Heart left ventricle (tissue), 16 donors: ENCODE results near the gene TRIP12. TPM values are rescaled to one million over a fixed set of nuclear protein-coding genes. Genes with fewer than 3 reads are reported as not detected.

Experiments used
- ATAC-seq, 4 donors: fragments of 200-7000 bp; cut with Tn5 transposase; one replicate each; pipeline ENCODE4 v1.9.1; 2020 to 2022; ENCODE audit warnings: moderate library complexity in 4 of 4, mild to moderate bottlenecking in 3 of 4, moderate number of reproducible peaks in 1 of 4
- DNase-seq, 5 donors: peaks; one replicate each; pipeline ENCODE4 v3.0.0-alpha.2; 2020
- H3K27ac ChIP-seq, 12 donors: fragments of 200-600 bp; sonication (generic) in 4 of 12; one replicate each; pipeline versions ENCODE4 v1.5.0 to v1.8.0; 2016 to 2022; ENCODE audit warnings: mild to moderate bottlenecking in 2 of 12
- H3K27me3 ChIP-seq, 9 donors: fragments of 200-600 bp; sonication (generic) in 2 of 9; one replicate each; pipeline versions ENCODE4 v1.5.1 to v1.8.0; 2016 to 2022; ENCODE audit warnings: mild to moderate bottlenecking in 3 of 9
- H3K36me3 ChIP-seq, 9 donors: fragments of 200-600 bp; sonication (generic) in 2 of 9; one replicate each; pipeline versions ENCODE4 v1.5.0 to v1.8.0; 2018 to 2022; ENCODE audit warnings: mild to moderate bottlenecking in 2 of 9
- H3K4me1 ChIP-seq, 12 donors: fragments of 200-600 bp; sonication (generic) in 4 of 12; one replicate each; pipeline versions ENCODE4 v1.5.0 to v1.8.0; 2016 to 2022; ENCODE audit warnings: mild to moderate bottlenecking in 3 of 12
- H3K4me3 ChIP-seq, 12 donors: fragments of 200-600 bp; sonication (generic) in 4 of 12; one replicate each; pipeline versions ENCODE4 v1.5.0 to v1.8.0; 2017 to 2022; ENCODE audit warnings: mild to moderate bottlenecking in 9 of 12, moderate library complexity in 4 of 12
- H3K9me3 ChIP-seq, 12 donors: fragments of 200-600 bp; sonication (generic) in 4 of 12; one replicate each; pipeline versions ENCODE4 v1.5.0 to v1.8.0; 2016 to 2022; ENCODE audit warnings: mild to moderate bottlenecking in 1 of 12
- CTCF ChIP-seq, 12 donors: fragments of 200-600 bp; sonication (generic) in 4 of 12; IDR thresholded peaks; one replicate each; pipeline versions ENCODE4 v1.5.0 to v1.8.0; 2018 to 2022; ENCODE audit warnings: antibody characterized with exemption in 12 of 12, mild to moderate bottlenecking in 5 of 12
- POLR2A ChIP-seq, 2 donors: fragments of 450-650 bp; IDR thresholded peaks; one replicate each; pipeline ENCODE4 v1.6.1; 2017; ENCODE audit warnings: antibody characterized with exemption in 2 of 2, mild to moderate bottlenecking in 2 of 2, moderate library complexity in 2 of 2
- WGBS, 4 donors: extraction: QIAGEN DNeasy Blood & Tissue Kit in 2 of 4; methylation state at CpG; one replicate each; pipeline versions ENCODE4 v1.1.5 to v1.1.7; 2013 to 2018; 5-methylcytosine and 5-hydroxymethylcytosine counted together
- intact Hi-C, 10 donors: fragments of 100-400 bp; cut with DNase I; formaldehyde crosslinking; loops; one replicate each; pipeline versions ENCODE4 v1.11.1 to v1.14.2; 2022
- polyA plus RNA-seq, 2 donors: library from polyadenylated mRNA; stranded (reverse); fragments of 200-250 nt; gene quantifications; one replicate each; pipeline ENCODE4 v1.2.3, GENCODE V29; 2013
- total RNA-seq, 9 donors: library from RNA; depleted of rRNA in 2 of 9; stranded (reverse); fragments of >200 nt in 2 of 9; fragmentation: NEBNext Ultra II Directional in 3 of 9; extraction: Animal tissue kit (Norgen Biotek cat#: 25700) in 3 of 9; gene quantifications; one replicate each; pipeline versions ENCODE4 v1.1.0 to v1.2.4, GENCODE V29; 2016 to 2023
- donor health status: ischemic (EF 13 %, LVEDD 7.1; RV severe dilation, severe dysfunction).
- donor health status: healthy with polysubstance abuse.
- donor health status: DM: no; HTN: yes; CAD: no.
- donor health status: DM: no; HTN: no; CAD: no.
- donor health status: ischemic (EF 25% LVEDD 6.9; RV normal size, moderate dysfunction).
- donor health status: ischemic (EF 25% LVEDD 5.7; RV mildly dilated, moderate dysfunction).
- donor health status: healthy.
- donor health status: DM: yes; HTN: yes; CAD: no.
- donor health status: ischemic (EF 35%, LVEDD 5.7; RV mildly dilated, moderate dysfunction).
- donor health status: nonischemic (EF 11% LVEDD 7.7; RV severe dilation, severe dysfunction).
- donor health status: DM: yes; HTN: yes; CAD: no.
- donor health status: PGD.
- donor health status: ischemic (EF 29% LVEDD 5.4; RV normal size, mild dysfunction).
- donor health status: nonischemic (EF 23%, LVEDD 6.1; RV moderate dilation, normal function).

TRIP12 gene
- total and polyA plus RNA-seq, 11 donors, result 16.1 to 245 (median 193) TPM

- H3K36me3 ChIP-seq, result peaks cover 0 to 61% (median 51%) of the 10 kb centered on the region in 9 donors
- intact Hi-C loops, result no loop called here
- H3K9me3 ChIP-seq, result no peaks in the 10 kb centered on the region
- 84 to 88% (median 85%) methylated on average over 4 of the region's 4 CpGs for WGBS, 4 donors
- no peaks in the 10 kb centered on the region for H3K27me3 ChIP-seq
- H3K27ac ChIP-seq, result no peak overlapping the region
- no peak for TF ChIP-seq CTCF (IDR thresholded peaks at IDR 0.05)
- no peak for TF ChIP-seq POLR2A (IDR thresholded peaks at IDR 0.05)
- ATAC-seq (no peak), DNase-seq (no peak)
- H3K4me3 ChIP-seq, result no peak overlapping the region
- peaks cover 0 to 26% (median 10%) of the 10 kb centered on the region in 12 donors for H3K4me1 ChIP-seq
Observed at GRCh38 chr2:229874647-229875046, 47.2 kb downstream of the TRIP12 start.

- H3K27ac ChIP-seq, result no peak overlapping the region
- H3K4me1 ChIP-seq, result peaks cover 0 to 41% (median 16%) of the 10 kb centered on the region in 12 donors
- WGBS, 4 donors, result 46 to 63% (median 53%) methylated on average over 1 of the region's 1 CpG
- no peak for DNase-seq
- no peak overlapping the region for H3K4me3 ChIP-seq
- intact Hi-C loops, result no loop called here
- no peaks in the 10 kb centered on the region for H3K27me3 ChIP-seq
- no peaks in the 10 kb centered on the region for H3K9me3 ChIP-seq
- TF ChIP-seq POLR2A (IDR thresholded peaks at IDR 0.05), result no peak
- no peak for TF ChIP-seq CTCF (IDR thresholded peaks at IDR 0.05)
- no peak for ATAC-seq
- peaks cover 0 to 50% (median 40%) of the 10 kb centered on the region in 9 donors for H3K36me3 ChIP-seq
Observed at GRCh38 chr2:229873123-229873581, 48.7 kb downstream of the TRIP12 start.

- Histone ChIP-seq H3K27ac (no peak overlapping the region), H3K4me3 (no peak overlapping the region), H3K36me3 (peaks cover 0 to 36% (median 20%) of the 10 kb centered on the region in 9 donors), H3K4me1 (peaks cover 0 to 45% (median 18%) of the 10 kb centered on the region in 12 donors), H3K9me3 (no peaks in the 10 kb centered on the region), H3K27me3 (no peaks in the 10 kb centered on the region)
- 92 to 93% (median 93%) methylated on average over 6 of the region's 6 CpGs for WGBS, 4 donors
- no peak for TF ChIP-seq CTCF (IDR thresholded peaks at IDR 0.05)
- no peak for TF ChIP-seq POLR2A (IDR thresholded peaks at IDR 0.05)
- intact Hi-C loops, result no loop called here
- DNase-seq (no peak), ATAC-seq (peak in 1 of 4 donors; percentile 23)
Observed at GRCh38 chr2:229870903-229871656, 50.7 kb downstream of the TRIP12 start.

- TF ChIP-seq POLR2A (IDR thresholded peaks at IDR 0.05) (no peak), CTCF (IDR thresholded peaks at IDR 0.05) (no peak)
- no peaks in the 10 kb centered on the region for H3K9me3 ChIP-seq
- H3K27me3 ChIP-seq, result no peaks in the 10 kb centered on the region
- no peak overlapping the region for H3K4me3 ChIP-seq
- intact Hi-C loops, result no loop called here
- peaks cover 0 to 28% (median 9%) of the 10 kb centered on the region in 9 donors for H3K36me3 ChIP-seq
- H3K27ac ChIP-seq, result no peak overlapping the region
- DNase-seq, result no peak
- H3K4me1 ChIP-seq, result peaks cover 0 to 43% (median 18%) of the 10 kb centered on the region in 12 donors
- WGBS, 4 donors, result 67 to 88% (median 78%) methylated on average over 3 of the region's 3 CpGs
- ATAC-seq, result no peak
Observed at GRCh38 chr2:229869226-229869625, 52.6 kb downstream of the TRIP12 start.
